Mammary epithelial cell (primary cell): ENCODE results near the gene ITM2C.

ENCODE experiments used
- CTCF ChIP-seq, 2 donors: IDR thresholded peaks in 1 of 2; conservative IDR thresholded peaks in 1 of 2; 2 replicates each; pipeline ENCODE4 v1.5.1; 2011 to 2012; ENCODE audit warnings: inconsistent platforms in 2 of 2, low read length in 2 of 2, mild to moderate bottlenecking in 2 of 2, control low read depth in 1 of 2, low read depth in 1 of 2; ENCODE audit not compliant: insufficient read depth in 1 of 2; ENCODE audit errors: extremely low read depth in 1 of 2
- EZH2 ChIP-seq: IDR thresholded peaks from 2 replicates; pipeline ENCODE4 v1.6.1; 2012; ENCODE audit warnings: low read length, inconsistent platforms, borderline replicate concordance

GRCh38 chr2:230891509-230891908 lies 26.8 kb downstream of the ITM2C start:
- TF ChIP-seq CTCF (conservative IDR thresholded peaks at IDR 0.05 in 1 of 2, IDR thresholded peaks at IDR 0.05 in 1 of 2; ENCODE audit: extremely low read depth in 1 of 2, insufficient read depth in 1 of 2, low read depth in 1 of 2, low read length in 2 of 2) = no peak
- TF ChIP-seq EZH2 = no peak
